HG02973 (cell line): Measurements from ENCODE around the gene PLA1A.
"Not testable (repeated sequence)": the region's sequence is repeated elsewhere in the genome, so short reads cannot be mapped to it uniquely, and the experiment has no call there.

Experiments used
- ATAC-seq: cut with Tn5 transposase; IDR thresholded peaks from one replicate; pipeline ENCODE4 v1.9.1; 2021; ENCODE audit warnings: moderate library complexity; ENCODE audit not compliant: unreplicated experiment

Gene PLA1A

DNA sequence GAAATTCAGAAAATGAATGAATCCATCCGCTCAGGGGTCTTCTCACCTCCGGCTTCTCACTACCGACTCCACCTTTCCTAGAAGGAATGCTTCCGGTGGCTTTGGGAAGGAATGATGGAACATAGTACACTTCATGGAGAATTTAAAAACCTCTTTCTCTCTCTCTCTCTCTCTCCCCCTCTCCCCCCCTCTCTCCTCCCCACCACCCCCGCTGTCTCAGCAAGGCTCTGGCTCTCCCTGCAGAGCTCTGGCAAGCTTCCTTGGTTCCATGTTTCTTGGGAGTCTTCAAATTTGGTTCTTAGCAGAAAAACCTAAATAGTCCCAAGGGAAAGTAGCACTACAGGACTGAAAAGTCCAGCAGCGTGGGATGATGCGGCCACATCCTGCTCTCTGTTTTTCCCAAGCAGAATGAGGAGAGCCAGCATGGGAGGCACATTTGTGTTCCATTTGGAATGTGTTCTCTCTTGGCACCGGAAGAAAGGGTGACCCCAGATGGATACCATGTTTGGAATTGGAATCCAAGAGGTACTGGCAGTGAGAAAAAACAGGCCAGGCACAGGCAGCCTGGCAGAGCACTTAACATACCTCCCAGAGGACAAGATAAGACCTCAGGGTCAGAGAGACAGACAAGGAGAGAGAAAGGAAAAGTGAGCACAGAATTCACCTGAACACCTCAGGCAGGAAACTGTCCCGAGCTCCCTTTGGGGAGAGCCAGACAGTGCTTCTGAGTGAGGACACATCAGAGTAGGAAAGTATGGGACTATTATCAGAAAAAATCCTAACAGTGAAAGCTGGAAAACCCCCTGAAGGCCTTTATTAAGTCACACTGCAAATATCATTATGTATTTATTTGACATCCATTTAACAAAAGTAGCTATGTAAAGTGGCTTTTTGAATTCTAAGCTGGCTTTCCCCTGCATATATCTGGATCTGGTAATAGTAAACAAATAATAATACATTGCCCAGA lies 63.1 kb downstream of the PLA1A start, which contains the start of gene POPDC2:
POPDC2 (minus strand) TSS at position 116 of the 967 bp plus-strand sequence. CDS start 166 bp downstream, outside the sequence.
- no peak for ATAC-seq

GRCh38 chr3:119662604-119663373 lies 65.1 kb downstream of the PLA1A start:
- ATAC-seq = no peak

DNA sequence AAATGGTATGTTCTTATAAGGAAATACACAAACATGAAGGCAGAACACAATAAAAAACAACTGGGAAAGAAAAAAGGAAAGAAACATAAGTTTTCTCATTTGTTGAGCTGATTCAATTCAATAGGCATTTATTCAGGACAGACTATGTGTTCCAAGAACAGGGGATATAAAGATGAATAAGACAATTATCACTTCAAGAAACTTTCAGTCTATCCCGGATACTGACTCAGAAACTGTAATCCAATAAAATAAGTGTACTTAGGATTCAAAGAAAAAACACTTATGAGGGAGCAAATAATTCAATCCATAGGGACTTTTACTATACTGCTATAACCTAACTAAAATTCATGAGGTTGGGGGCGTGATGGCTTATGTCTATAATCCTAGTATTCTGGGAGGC lies 66.2 kb downstream of the PLA1A start:
- no peak for ATAC-seq

- ATAC-seq = no peak
Measured at GRCh38 chr3:119664370-119664769, 66.7 kb downstream of the PLA1A start.

GRCh38 chr3:119664850-119665379 lies 67.2 kb downstream of the PLA1A start:
- ATAC-seq = no peak

GRCh38 chr3:119665954-119666559 lies 68.4 kb downstream of the PLA1A start:
- no peak for ATAC-seq

DNA sequence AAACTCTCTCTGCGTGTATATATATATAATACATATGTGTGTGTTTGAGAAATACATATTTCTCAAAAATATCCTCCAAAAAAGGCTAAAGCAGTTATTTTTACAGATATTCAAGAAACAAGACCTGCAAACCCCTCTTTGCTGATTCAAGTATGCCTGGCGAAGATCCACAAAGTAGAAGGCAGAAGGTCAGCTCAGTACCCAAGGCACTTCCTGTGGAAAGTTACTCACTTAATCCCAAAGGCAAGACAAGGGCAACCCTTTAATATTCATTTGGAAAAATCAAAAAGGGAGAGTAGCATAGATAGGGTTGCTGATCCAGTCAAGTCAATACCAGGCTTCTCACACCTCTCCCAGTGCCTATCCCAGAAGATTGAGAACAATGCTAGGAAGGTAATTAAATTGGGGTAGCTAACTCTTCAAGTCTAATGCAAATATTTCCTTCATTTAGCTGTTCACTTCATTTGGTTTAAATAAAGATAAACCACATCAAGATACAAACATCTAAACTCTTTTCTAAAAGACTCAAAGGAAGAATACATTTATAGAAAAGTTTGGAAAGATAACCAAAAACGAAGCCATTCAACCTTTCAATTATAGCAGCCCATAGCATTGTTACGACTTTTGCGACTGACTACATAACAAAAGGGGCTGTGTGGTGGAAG lies 72.4 kb downstream of the PLA1A start:
- ATAC-seq = no peak

DNA sequence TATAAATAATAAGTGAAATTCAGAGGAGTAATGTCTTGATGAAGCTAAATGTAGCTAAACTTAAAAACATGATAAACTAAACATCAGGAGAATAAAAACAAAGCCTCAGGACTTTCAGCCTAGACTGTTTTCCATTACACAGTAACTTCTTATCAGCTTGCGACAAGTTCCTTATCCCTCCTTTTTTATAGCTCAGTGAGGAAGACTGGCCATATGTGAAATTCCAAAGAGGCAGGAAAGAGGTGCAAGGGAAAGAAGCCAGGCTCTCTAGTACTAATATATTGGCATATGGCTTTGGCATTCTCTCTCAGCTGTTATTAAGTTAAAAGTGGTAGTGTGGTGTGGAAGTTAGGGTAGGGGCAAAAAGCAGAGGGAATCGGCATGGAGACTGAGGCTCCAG lies 75.1 kb downstream of the PLA1A start:
- no peak for ATAC-seq

DNA sequence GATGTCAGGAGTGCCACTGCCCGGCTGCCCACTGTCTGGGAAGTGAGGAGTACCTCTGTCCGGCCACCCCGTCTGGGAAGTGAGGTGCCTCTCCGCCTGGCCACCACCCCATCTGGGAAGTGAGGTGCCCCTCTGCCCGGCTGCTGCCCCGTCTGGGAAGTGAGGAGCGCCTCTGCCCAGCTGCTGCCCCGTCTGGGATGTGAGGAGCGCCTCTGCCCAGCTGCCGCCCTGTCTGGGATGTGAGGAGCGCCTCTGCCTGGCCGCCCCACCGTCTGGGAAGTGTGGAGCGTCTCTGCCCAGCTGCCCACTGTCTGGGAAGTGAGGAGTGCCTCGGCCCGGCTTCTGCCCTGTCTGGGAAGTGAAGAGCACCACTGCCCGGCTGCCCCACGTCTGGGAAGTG lies 76.2 kb downstream of the PLA1A start:
- no peak for ATAC-seq

- no peak for ATAC-seq
Measured at GRCh38 chr3:119675188-119675874, 77.6 kb downstream of the PLA1A start.

- ATAC-seq = no peak
Measured at GRCh38 chr3:119676020-119676419, 78.3 kb downstream of the PLA1A start.

- ATAC-seq = peak; percentile 85
Measured at GRCh38 chr3:119676771-119677640, 79.3 kb downstream of the PLA1A start, which contains the start of gene COX17. Gene COX17 (minus strand): TSS chr3:119677406. CDS start chr3:119677310, 96 bp downstream.

DNA sequence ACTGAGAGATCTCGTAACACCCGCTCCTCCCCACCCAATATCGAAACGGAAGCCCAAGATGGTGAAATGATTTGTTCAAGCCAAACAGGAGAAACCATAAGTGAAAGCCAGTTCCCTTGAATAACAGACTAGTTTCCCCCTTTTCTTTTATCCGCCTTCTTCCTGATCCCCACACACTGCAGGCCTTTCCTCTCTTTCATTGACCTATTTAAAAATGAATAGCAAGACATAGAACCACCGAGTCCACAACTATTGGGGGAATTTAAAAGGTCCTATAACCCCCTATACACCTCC lies 79.9 kb downstream of the PLA1A start:
- no peak for ATAC-seq

DNA sequence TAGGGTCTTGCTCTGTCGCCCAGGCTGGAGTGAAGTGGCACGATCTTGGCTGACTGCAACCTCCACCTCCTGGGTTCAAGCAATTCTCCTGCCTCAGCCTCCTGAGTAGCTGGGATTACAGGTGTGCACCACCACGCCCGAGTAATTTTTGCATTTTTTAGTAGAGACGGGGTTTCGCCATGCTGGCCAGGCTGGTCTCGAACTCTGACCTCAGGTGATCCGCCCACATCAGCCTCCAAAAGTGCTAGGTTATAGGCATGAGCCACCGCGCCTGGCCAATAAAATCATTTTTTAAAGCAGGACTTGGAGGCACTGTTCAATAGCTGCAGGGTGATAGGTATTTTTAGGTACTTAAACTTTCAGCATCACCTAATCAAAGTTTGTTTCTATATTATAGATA lies 80.5 kb downstream of the PLA1A start:
- ATAC-seq = not testable (repeated sequence)
